Natural killer cell (primary cell): ENCODE measurements around the gene KCNIP2. TPM values are rescaled to one million over a fixed set of nuclear protein-coding genes. Genes with fewer than 3 reads are reported as not detected.
A peak's percentile ranks its signal among the peaks of the same experiment; 100 is the strongest.

ENCODE experiments used
- ATAC-seq, 3 donors: fragments of 150-1000 bp in 2 of 3; fragments of 200-7000 bp in 1 of 3; cut with Tn5 transposase; 1 replicate in 1 of 3; 2 replicates in 2 of 3; pipeline ENCODE4 v1.10.0; 2021; ENCODE audit warnings: mild to moderate bottlenecking in 2 of 3, moderate library complexity in 2 of 3
- DNase-seq, 2 donors: peaks; one replicate each; pipeline versions ENCODE4 v3.0.0 to v3.0.0-alpha.2; 2013 to 2021; ENCODE audit warnings: mixed read lengths in 1 of 2
- H3K27ac ChIP-seq: one replicate; pipeline ENCODE4 v1.5.1; 2013; ENCODE audit warnings: mild to moderate bottlenecking, low read length
- H3K27me3 ChIP-seq: one replicate; pipeline ENCODE4 v1.6.1; 2013; ENCODE audit warnings: low read length; ENCODE audit not compliant: control insufficient read depth, insufficient read depth
- H3K36me3 ChIP-seq: one replicate; pipeline ENCODE4 v1.6.1; 2013; ENCODE audit warnings: low read length; ENCODE audit not compliant: control insufficient read depth, insufficient read depth
- H3K4me1 ChIP-seq: one replicate; pipeline ENCODE4 v1.6.1; 2013; ENCODE audit warnings: low read length; ENCODE audit not compliant: control insufficient read depth, insufficient read depth
- H3K4me3 ChIP-seq: one replicate; pipeline ENCODE4 v1.5.1; 2013; ENCODE audit warnings: low read length
- H3K9me3 ChIP-seq: one replicate; pipeline ENCODE4 v1.6.1; 2013; ENCODE audit warnings: low read length; ENCODE audit not compliant: control insufficient read depth, insufficient read depth
- H3K27ac Mint-ChIP-seq, 2 donors: one replicate each; pipeline ENCODE4 v1.8.0; 2022; ENCODE audit warnings: mild to moderate bottlenecking in 2 of 2, mixed read lengths in 2 of 2, moderate library complexity in 1 of 2
- H3K27me3 Mint-ChIP-seq, 2 donors: one replicate each; pipeline ENCODE4 v1.8.0; 2022; ENCODE audit warnings: low read depth in 2 of 2, mixed read lengths in 2 of 2
- H3K36me3 Mint-ChIP-seq: one replicate; pipeline ENCODE4 v1.8.0; 2022; ENCODE audit warnings: mixed read lengths
- H3K4me1 Mint-ChIP-seq, 2 donors: one replicate each; pipeline ENCODE4 v1.8.0; 2022; ENCODE audit warnings: mixed read lengths in 2 of 2
- H3K4me3 Mint-ChIP-seq: one replicate; pipeline ENCODE4 v1.8.0; 2022; ENCODE audit warnings: mild to moderate bottlenecking, moderate library complexity, mixed read lengths
- H3K9me3 Mint-ChIP-seq, 2 donors: one replicate each; pipeline ENCODE4 v1.8.0; 2022; ENCODE audit warnings: mixed read lengths in 2 of 2
- CTCF ChIP-seq: fragments of 200-600 bp; IDR thresholded peaks from one replicate; pipeline ENCODE4 v1.8.0; 2022; ENCODE audit warnings: antibody characterized with exemption
- WGBS: methylation state at CpG from one replicate; pipeline ENCODE4 v1.1.7; 2013; ENCODE audit warnings: missing lambda C conversion rate; ENCODE audit not compliant: insufficient coverage; 5-methylcytosine and 5-hydroxymethylcytosine counted together
- intact Hi-C: fragments of 100-400 bp; cut with micrococcal nuclease; formaldehyde crosslinking; loops from one replicate; pipeline ENCODE4 v1.14.2; 2022
- total RNA-seq, 4 donors: library from RNA; stranded (reverse); fragments of 120-200 nt in 1 of 4; gene quantifications; one replicate each; pipeline versions ENCODE4 v1.2.3 to v1.2.4, GENCODE V29; 2013 to 2022

Gene KCNIP2
- total RNA-seq, 3 donors from 2014 or later (not counting 1 experiment from before 2014, with no cell fraction given): 0.97 to 2.0 (median 1.6) TPM

- H3K4me1 ChIP-seq: peaks cover 54% of the 10 kb centered on the region
- intact Hi-C loops: no loop called here
Observed at GRCh38 chr10:101839002-101839401, 4.6 kb downstream of the KCNIP2 start.

GRCh38 chr10:101838416-101838970 is 5.1 kb downstream of the KCNIP2 start:
- Histone ChIP-seq H3K27ac (no peak overlapping the region), H3K9me3 (no peaks in the 10 kb centered on the region), H3K36me3 (no peaks in the 10 kb centered on the region), H3K4me3 (no peak overlapping the region), H3K27me3 (peaks cover 2% of the 10 kb centered on the region), H3K4me1 (peaks cover 53% of the 10 kb centered on the region)
- H3K27me3 Mint-ChIP-seq: peaks cover 7% of the 10 kb centered on the region in 2 donors
- peaks cover 13 to 52% of the 10 kb centered on the region in 2 donors for H3K4me1 Mint-ChIP-seq
- TF ChIP-seq CTCF: no peak
- WGBS: 87% methylated on average over 6 of the region's 6 CpGs
- DNase-seq (no peak), ATAC-seq (no peak)
- H3K9me3 Mint-ChIP-seq: no peaks in the 10 kb centered on the region
- H3K36me3 Mint-ChIP-seq: no peaks in the 10 kb centered on the region
- no peak overlapping the region for H3K27ac Mint-ChIP-seq
- intact Hi-C loops: no loop called here
- H3K4me3 Mint-ChIP-seq: no peak overlapping the region

More at GRCh38 chr10:101839002-101839401, 4.6 kb downstream of the KCNIP2 start:
- Histone ChIP-seq H3K9me3 (no peaks in the 10 kb centered on the region), H3K4me3 (no peak overlapping the region), H3K27me3 (peaks cover 2% of the 10 kb centered on the region), H3K27ac (no peak overlapping the region), H3K36me3 (no peaks in the 10 kb centered on the region)
- ATAC-seq: no peak
- DNase-seq: no peak
- Mint-ChIP-seq H3K27me3 (peaks cover 8 to 9% of the 10 kb centered on the region in 2 donors), H3K27ac (no peak overlapping the region), H3K9me3 (no peaks in the 10 kb centered on the region), H3K4me3 (peak overlapping the region; percentile 66), H3K36me3 (no peaks in the 10 kb centered on the region), H3K4me1 (peaks cover 14 to 48% of the 10 kb centered on the region in 2 donors)
- no peak for TF ChIP-seq CTCF
- WGBS: 90% methylated on average over 1 of the region's 1 CpG

- no peak for ATAC-seq
- Histone ChIP-seq H3K4me1 (peaks cover 49% of the 10 kb centered on the region), H3K27me3 (peaks cover 2% of the 10 kb centered on the region), H3K4me3 (no peak overlapping the region), H3K9me3 (no peaks in the 10 kb centered on the region), H3K27ac (no peak overlapping the region), H3K36me3 (no peaks in the 10 kb centered on the region)
- 88% methylated on average over 2 of the region's 2 CpGs for WGBS
- no peaks in the 10 kb centered on the region for H3K36me3 Mint-ChIP-seq
- no peak overlapping the region for H3K4me3 Mint-ChIP-seq
- peaks cover 3 to 7% of the 10 kb centered on the region in 2 donors for H3K27me3 Mint-ChIP-seq
- intact Hi-C loops: no loop called here
- H3K27ac Mint-ChIP-seq: no peak overlapping the region
- peaks cover 13 to 50% of the 10 kb centered on the region in 2 donors for H3K4me1 Mint-ChIP-seq
- DNase-seq: no peak
- no peaks in the 10 kb centered on the region for H3K9me3 Mint-ChIP-seq
- no peak for TF ChIP-seq CTCF
Observed at GRCh38 chr10:101837748-101838147, 5.9 kb downstream of the KCNIP2 start.

- Mint-ChIP-seq H3K36me3 (no peaks in the 10 kb centered on the region), H3K4me3 (no peak overlapping the region), H3K27ac (no peak overlapping the region), H3K4me1 (peaks cover 23 to 52% of the 10 kb centered on the region in 2 donors), H3K27me3 (no peaks in the 10 kb centered on the region), H3K9me3 (no peaks in the 10 kb centered on the region)
- WGBS: 95% methylated on average over 3 of the region's 4 CpGs
- H3K27me3 ChIP-seq: no peaks in the 10 kb centered on the region
- ATAC-seq (no peak), DNase-seq (no peak)
- H3K4me3 ChIP-seq: no peak overlapping the region
- H3K36me3 ChIP-seq: no peaks in the 10 kb centered on the region
- peaks cover 51% of the 10 kb centered on the region for H3K4me1 ChIP-seq
- no peak for TF ChIP-seq CTCF
- no peaks in the 10 kb centered on the region for H3K9me3 ChIP-seq
- no peak overlapping the region for H3K27ac ChIP-seq
- intact Hi-C loops: no loop called here
Observed at GRCh38 chr10:101835362-101835761, 8.2 kb downstream of the KCNIP2 start.
